NCI-H187 treated with DMSO at 0.1 percent for 48 hours (cell line): ENCODE results near the gene LARP6.
"Not testable (repeated sequence)": the region's sequence is repeated elsewhere in the genome, so short reads cannot be mapped to it uniquely, and the experiment has no call there.

ENCODE experiments used
- DNase-seq: peaks from one replicate; lab custom pipeline; 2025; lab: John Stamatoyannopoulos, UW

Gene LARP6

GRCh38 chr15:70853973-70854665 is at the start of gene LARP6:
Gene LARP6, minus strand, starts transcription at chr15:70854157. Its CDS starts 69 bp downstream, at chr15:70854088.
- DNase-seq, result no peak

DNA sequence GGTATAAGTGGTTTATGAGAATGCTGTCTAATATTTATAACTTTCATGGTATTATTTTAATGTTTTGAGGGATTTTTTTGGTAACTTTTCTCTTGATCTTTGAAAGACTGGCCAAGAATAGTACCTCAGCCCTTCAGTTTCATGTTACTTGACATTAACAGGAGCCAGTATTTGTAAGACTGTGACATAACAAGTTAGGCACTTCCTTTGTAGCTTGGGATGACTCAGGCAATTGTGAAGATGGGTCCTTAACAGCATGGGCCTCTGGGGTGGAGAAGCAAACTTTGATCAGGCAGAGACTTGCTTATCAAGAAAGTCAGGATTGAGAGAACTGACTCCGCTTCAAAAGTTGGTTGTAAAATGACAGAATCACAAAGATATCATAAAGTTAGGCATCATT is 48.1 kb upstream of the LARP6 start:
- DNase-seq, result no peak

- no peak for DNase-seq
Measured at GRCh38 chr15:70892912-70893560, 39.1 kb upstream of the LARP6 start.

DNA sequence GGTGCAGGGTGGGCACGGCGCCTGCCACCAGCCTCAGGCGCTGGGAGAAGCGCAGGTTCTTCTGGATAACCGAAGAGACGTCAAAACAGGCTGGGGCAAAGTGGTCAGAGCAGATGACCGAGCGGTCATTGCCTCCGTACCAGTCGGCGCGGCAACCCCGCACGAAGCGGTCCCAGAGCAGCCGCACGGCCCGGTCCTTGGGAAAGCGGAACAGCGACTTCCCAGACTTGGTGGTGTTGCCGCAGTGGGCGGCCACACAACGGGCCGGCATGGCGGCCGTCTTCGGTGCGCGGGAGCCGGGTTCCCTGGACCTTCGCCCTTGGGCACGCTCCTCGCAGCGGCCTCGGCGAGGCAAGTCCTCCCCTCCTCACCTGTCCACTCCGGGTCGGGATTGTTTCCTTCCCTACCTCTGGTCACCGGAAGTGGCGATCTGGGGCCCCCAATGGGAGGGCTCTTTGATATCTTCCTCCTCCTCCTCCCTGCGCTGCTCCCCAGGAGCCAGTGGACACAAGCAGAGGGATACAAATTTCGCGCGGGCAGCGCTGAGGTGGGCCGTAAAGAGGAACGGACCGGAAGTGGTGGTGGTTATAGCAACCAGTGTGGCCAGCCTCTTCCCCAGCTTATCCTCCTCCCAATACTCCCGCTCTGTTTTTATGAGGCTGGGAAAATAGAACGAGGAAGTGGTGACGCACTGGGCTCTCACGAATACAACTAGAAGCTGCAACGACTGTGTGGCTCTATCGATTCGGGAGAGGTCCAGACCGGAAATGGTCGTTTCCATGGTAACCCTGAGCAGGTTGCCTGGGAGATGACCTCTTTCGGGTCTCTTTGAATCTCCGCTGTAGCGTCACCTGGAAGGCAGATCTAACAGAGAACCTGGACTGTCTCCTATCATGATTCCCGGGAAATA is 38.3 kb upstream of the LARP6 start, which contains the start of the genes LRRC49 and THAP10:
Gene LRRC49 (plus strand): TSS at position 825 of the 910 bp plus-strand sequence. CDS start 69 bp downstream, at position 894.
Gene THAP10 (minus strand): TSS at position 432 of the 910 bp plus-strand sequence. CDS start 161 bp downstream, at position 271.
- peak; percentile 80 for DNase-seq

GRCh38 chr15:70882361-70882760 is 28.4 kb upstream of the LARP6 start:
- no peak for DNase-seq

DNA sequence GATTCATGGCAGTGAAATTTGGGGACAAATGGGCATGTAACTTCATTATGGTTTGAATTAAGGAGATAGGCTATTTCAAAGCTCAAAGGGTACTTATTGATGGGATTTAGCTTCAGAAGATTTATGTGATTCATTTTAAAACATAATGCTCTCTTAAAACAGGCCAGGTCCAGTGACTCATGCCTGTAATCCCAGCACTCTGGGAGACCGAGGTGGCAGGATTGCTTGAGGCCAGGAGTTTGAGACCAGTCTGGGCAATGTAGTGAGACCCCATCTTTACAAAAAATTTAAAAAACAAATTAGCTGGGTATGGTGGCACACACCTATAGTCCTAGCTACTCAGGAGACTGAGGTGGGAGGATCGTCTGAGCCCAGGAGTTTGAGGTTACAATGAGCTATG is 26.8 kb upstream of the LARP6 start:
- no peak for DNase-seq

GRCh38 chr15:70879401-70879800 is 25.4 kb upstream of the LARP6 start:
- DNase-seq, result no peak

DNA sequence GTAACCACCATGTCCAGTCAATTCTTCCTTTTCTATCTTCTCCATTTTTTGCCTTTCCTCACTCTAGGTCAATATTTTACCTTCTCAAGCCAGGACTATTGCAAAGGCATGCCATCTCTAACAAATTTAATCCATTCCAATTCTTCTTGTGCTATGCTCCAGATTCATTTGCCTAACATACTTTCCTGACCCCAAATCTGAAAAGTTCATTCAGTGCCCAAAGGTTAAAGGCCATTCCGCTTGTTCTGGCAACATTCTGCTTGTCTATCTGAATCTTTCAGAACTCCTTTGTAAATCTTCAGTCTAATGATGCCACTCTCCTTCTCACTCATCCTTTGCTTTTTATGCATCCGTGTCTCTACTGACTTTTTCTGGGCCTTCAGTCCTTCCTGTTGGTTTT is 22.7 kb upstream of the LARP6 start:
- DNase-seq, result no peak

- no peak for DNase-seq
Measured at GRCh38 chr15:70876011-70876410, 22.1 kb upstream of the LARP6 start.

GRCh38 chr15:70875001-70875782 is 21.2 kb upstream of the LARP6 start:
- no peak for DNase-seq

- DNase-seq, result no peak
Measured at GRCh38 chr15:70873232-70874054, 19.5 kb upstream of the LARP6 start.

GRCh38 chr15:70871490-70871889 is 17.5 kb upstream of the LARP6 start:
- not testable (repeated sequence) for DNase-seq

GRCh38 chr15:70870051-70870450 is 16.1 kb upstream of the LARP6 start:
- no peak for DNase-seq

GRCh38 chr15:70869346-70869745 is 15.4 kb upstream of the LARP6 start:
- no peak for DNase-seq

DNA sequence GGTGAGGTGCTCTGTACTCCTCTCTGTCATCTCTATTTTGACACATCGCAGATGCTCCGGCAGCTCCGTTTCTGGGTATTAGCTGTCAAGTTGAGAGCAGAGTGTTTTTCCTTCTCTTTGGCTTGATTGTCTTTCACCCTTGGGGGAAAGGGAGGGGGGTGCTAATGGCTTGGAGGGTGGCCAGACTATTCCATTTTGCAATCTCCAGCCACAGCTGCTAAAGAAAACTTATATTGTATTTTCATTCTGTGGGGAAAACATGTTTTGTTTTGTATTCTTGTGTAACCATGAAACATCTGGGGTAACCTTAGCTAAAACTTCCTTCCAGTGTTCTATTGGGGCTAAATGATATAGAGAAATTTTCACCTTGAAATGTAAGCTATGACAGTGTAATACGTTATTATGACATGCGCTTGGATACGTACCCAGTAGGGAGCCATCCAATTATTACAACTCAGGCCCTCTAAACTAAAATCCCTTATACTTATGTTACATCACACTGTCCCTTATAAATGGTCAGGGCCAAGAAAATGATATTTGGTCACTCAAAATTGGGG is 14.0 kb upstream of the LARP6 start:
- no peak for DNase-seq

DNA sequence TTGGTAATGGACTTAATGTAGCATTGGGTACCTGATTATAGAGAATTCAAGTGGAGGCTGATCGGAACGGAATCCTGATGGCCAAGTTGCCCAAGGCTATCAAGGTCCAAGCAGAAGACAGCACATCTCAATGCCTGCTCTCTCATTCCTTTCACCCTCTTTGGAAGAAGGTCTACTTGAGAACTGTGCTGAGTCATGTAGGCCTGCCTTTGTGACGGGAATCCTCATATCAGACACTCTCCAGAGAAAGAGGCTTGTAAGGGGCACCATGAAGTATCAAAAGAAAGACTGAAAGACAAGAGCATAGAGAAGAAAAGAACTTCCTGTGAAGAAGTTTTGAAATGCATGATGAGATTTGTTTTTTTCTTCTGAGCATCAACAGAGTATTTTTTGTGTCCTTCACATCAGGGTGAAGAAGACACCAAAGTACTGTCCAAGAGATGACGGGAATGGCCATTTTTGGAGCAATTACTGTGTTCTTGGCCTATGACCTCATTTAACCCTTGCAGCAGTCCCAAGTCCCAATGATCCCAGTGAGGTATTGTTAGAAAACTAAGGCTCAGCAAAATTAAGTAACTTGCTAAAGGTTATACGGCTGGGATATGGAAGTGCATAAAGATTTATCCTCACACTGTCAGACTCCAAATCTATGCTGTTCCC is 13.2 kb upstream of the LARP6 start:
- DNase-seq, result no peak

DNA sequence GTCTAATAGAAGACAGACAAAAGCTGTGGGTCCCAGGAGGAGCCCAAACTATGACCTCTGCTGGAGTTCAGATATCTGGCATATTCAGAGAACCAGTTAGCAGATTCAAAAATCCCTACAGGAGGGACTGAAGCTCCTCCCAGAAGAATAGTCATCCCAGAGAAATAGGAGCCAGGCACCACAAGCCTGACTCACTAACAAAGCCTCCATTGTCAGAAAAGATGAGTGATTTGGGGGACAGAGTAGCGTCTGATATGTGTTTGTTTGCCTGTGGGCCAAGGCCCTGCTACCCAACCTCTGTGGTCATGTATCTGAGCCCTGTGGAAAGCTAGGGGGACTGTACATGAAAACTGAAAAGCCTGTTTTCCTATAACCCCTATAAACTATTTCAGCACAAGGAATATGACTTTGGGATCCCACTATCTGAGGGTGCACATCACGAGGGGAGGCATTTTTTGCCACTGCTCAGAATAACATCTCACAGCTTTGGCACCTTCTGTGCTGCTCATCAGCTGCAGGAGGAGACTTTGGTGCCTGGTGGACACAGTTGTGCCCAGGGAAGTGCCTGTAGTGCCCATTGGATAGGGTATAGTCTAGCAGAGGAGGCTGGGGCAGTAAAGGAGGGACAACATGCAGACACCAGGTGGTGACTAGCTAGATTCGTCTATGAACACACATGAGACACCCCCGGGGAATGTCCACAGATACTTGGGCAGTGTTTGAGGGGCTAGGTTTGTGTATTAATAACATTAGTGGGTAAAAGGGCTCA is 9.7 kb upstream of the LARP6 start:
- DNase-seq, result no peak

GRCh38 chr15:70859998-70860397 is 6.0 kb upstream of the LARP6 start:
- DNase-seq, result no peak

DNA sequence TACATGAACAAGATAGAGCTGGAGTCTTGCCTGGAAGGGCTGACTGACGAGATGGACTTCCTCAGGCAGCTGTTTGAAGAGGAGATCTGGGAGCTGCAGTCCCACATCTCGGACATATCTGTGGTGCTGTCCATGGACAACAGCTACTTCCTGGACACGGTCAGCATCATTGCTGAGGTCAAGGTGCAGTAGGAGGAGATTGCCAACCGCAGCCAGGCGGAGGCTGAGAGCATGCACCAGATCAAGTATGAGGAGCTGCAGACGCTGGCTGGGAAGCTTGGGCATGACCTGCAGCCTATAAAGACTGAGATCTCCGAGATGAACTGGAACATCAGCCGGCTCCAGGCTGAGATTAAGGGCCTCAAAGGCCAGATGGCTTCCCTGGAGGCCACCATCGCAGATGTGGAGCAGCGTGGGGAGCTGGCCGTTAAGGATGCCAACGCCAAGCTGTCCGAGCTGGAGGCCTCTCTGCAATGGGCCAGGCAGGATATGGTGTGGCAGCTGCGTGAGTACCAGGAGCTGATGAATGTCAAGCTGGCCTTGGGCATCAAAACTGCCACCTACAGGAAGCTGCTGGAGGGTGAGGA is 5.5 kb upstream of the LARP6 start:
- no peak for DNase-seq
